ENCODE measurements around the gene COX7B.

COX7B gene

GRCh38 chrX:77945910-77946545, 46.8 kb downstream of the COX7B start:
- DNase-seq: no peak

GRCh38 chrX:77946571-77946970, 47.3 kb downstream of the COX7B start:
- no peak for DNase-seq

GRCh38 chrX:77949840-77950239, 50.6 kb downstream of the COX7B start:
- DNase-seq: no peak

GRCh38 chrX:77952173-77952572, 52.9 kb downstream of the COX7B start:
- DNase-seq: no peak

- no peak for DNase-seq
Observed at GRCh38 chrX:77953302-77953701, 54.0 kb downstream of the COX7B start.

- no peak for DNase-seq
Observed at GRCh38 chrX:77953708-77954107, 54.4 kb downstream of the COX7B start.

Measured in activated CD8-positive, alpha-beta memory T cell treated with anti-CD3 and anti-CD28 coated beads for 24 hours (primary cell).